Measurements from ENCODE around the gene SULF2. TPM values are rescaled to one million over a fixed set of nuclear protein-coding genes. Genes with fewer than 3 reads are reported as not detected.

SULF2 gene
- total RNA-seq, 4 donors from 2014 or later = 16.5 to 49.4 (median 31.1) TPM

GRCh38 chr20:47789764-47790579, 4.7 kb upstream of the SULF2 start:
- TF ChIP-seq CTCF (IDR thresholded peaks at IDR 0.05; ENCODE audit: low read depth) = no peak

- TF ChIP-seq CTCF (IDR thresholded peaks at IDR 0.05; ENCODE audit: low read depth) = no peak
Measured at GRCh38 chr20:47789081-47789763, 3.9 kb upstream of the SULF2 start.

GRCh38 chr20:47788741-47789080, 3.4 kb upstream of the SULF2 start:
- TF ChIP-seq CTCF (IDR thresholded peaks at IDR 0.05; ENCODE audit: low read depth) = no peak

- TF ChIP-seq CTCF (IDR thresholded peaks at IDR 0.05; ENCODE audit: low read depth) = no peak
Measured at GRCh38 chr20:47786765-47787107, 1.5 kb upstream of the SULF2 start.

GRCh38 chr20:47785854-47786764, 828 bp upstream of the SULF2 start:
- TF ChIP-seq CTCF (IDR thresholded peaks at IDR 0.05; ENCODE audit: low read depth) = no peak

- no peak for TF ChIP-seq CTCF (IDR thresholded peaks at IDR 0.05; ENCODE audit: low read depth)
Measured at GRCh38 chr20:47784599-47785310, 526 bp downstream of the SULF2 start.

Data from subcutaneous adipose tissue (tissue), 4 donors.